Jurkat, Clone E6-1 (cell line): ENCODE measurements around the gene NFATC3.

Source experiments
- DNase-seq: peaks from one replicate; pipeline ENCODE4 v3.0.0-alpha.2; 2011; ENCODE audit warnings: low read depth, low spot score
- H3K4me3 ChIP-seq: 2 replicates; pipeline ENCODE4 v1.5.1; 2011; ENCODE audit warnings: mild to moderate bottlenecking, low read length, control low read depth, moderate library complexity

Gene NFATC3

DNA sequence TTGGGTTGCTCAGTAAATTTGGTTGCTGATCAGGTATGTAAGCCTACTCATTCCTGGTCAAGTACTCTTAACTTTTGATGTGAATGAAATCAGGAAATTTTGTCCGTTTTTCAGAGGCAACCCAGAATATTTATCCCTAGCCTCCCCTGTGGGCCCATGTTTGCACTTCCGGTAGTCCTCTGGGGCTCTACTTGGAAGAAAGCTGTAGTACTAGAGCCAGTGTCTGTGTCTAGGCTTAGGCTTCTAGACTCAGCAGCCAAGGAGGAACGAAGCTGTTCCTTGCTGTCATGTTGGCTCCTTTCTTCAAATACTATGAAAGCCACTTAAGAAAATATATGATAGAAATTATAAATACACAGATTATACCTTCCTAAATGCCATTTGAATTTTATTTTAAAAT is 129.6 kb downstream of the NFATC3 start:
- H3K4me3 ChIP-seq: no peak overlapping the region
- no peak for DNase-seq

DNA sequence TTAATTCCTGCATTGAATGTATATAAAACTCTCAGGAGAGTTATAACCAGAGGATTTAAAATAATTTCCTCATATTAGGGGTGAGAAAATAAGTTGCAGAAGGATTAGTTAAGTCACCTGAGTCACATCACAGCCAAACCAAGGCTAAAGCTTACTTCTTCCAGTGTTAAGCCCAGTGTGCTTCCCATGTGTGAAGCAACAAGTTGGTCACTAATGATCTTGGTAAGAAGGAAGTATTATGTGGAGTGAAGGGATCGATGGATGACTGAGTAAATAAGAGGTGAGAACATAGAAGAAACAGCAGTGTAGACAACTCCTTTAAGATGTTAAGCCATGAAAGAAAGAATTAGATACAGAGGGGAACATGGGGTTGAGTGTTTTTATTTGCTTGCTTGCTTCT is 130.1 kb downstream of the NFATC3 start:
- H3K4me3 ChIP-seq: no peak overlapping the region
- DNase-seq: no peak

DNA sequence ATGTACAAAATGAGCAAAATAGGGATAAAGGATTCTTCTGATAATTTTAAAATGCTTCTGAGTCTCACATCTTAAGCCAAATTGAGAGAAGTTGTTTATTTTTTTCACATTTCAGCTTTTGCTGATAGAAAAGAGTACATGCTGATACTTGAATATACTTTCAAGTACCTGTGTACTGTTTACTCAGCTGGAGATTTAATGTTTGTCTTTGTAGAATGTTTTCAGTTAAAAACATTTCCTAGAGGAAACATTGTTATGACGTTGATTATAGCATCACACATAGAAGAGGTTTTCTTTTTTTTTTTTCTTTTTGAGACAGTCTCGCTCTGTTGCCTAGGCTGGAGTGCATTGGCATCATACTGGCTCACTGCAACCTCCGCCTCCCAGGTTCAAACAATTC is 131.1 kb downstream of the NFATC3 start:
- no peak for DNase-seq
- H3K4me3 ChIP-seq: no peak overlapping the region

GRCh38 chr16:68217506-68217905 is 132.3 kb downstream of the NFATC3 start:
- DNase-seq: no peak
- no peak overlapping the region for H3K4me3 ChIP-seq

DNA sequence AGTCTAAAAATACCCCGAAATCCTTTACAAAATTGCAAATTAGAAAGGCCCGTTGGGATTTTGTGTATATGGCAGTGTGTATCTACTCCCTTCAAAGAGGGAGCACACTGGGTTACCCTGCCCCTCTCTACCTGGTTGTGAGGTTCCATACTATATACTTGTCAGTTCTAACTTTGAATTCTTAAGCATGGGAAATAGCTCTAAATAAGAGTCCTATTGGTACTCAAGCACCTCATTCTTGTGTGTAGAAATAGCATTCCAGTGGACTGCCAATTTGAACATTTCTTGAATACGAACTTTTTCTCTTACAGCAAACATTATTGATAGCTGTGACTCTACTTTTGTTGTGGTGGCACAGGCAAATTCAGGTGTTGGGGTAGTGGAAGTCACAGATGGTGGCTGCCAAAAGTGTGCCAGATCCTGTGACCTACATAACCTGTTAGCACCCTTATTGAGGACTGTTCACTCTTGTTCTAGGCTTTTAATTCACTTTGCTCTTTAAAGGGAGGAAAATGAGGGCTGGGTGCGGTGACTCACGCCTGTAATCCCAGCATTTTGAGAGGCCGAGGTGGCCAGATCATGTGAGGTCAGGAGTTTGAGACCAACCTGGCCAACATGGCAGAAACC is 134.7 kb downstream of the NFATC3 start:
- H3K4me3 ChIP-seq: no peak overlapping the region
- DNase-seq: no peak

GRCh38 chr16:68223072-68223471 is 137.9 kb downstream of the NFATC3 start:
- DNase-seq: no peak
- H3K4me3 ChIP-seq: no peak overlapping the region

DNA sequence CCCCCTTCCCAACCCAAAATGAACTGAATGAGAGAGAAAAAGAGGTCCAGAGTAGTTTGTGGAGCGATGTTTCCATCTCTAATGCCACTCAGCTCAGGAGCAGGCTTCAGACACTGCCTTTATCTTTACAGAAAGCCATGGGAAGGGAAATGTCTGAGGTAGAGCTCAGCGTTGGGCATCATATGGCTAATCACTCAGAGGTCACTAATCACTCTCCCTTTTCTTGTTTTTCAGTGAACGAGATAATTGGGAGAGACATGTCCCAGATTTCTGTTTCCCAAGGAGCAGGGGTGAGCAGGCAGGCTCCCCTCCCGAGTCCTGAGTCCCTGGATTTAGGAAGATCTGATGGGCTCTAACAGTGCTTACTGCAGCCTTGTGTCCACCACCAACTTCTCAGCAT is 140.9 kb downstream of the NFATC3 start:
- H3K4me3 ChIP-seq: no peak overlapping the region
- no peak for DNase-seq

GRCh38 chr16:68227183-68227793 is 142.1 kb downstream of the NFATC3 start:
- H3K4me3 ChIP-seq: no peak overlapping the region
- peak; percentile 64 for DNase-seq

GRCh38 chr16:68227850-68228553 is 142.8 kb downstream of the NFATC3 start:
- no peak for DNase-seq
- H3K4me3 ChIP-seq: no peak overlapping the region

- H3K4me3 ChIP-seq: no peak overlapping the region
- no peak for DNase-seq
These were observed 143.5 kb downstream of the NFATC3 start for GRCh38 chr16:68228652-68229051.

DNA sequence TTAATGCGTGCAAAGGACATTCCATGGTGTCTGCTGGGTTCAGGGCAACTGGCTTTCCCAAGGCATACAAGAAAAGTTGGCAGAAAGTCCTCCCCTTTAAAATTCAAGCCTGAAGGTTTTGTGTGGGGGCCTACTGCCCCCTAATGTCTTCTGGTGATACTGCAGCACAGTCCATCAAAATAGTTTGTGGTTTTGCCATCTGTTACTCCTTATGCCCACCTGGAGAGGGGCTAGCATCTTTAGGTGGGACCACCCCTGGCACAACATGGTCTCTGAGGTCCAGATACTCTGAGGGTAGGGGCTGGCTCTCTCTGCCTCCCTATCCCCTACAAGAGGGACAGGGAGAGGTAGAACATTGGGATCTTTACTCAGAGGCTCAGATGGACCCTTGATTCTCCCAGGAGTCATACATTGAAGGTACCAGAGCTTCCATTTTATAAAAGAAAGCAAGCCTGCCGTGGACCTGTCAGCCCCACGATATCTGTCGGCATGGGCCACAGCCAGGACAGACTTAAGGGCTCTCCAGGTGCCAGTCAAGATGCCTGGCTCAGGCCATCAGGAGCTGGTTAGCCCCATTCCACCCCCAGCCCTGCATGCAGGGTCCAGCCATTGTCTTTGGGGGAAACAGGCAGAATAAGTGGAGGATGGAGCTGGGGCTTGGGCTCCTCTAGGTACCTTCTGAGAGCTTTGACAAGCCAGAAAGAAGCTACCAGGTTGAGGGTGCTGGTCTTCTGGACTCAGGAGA is 144.4 kb downstream of the NFATC3 start:
- DNase-seq: peak; percentile 55
- H3K4me3 ChIP-seq: no peak overlapping the region

- no peak overlapping the region for H3K4me3 ChIP-seq
- no peak for DNase-seq
These were observed 145.0 kb downstream of the NFATC3 start for GRCh38 chr16:68230176-68230571.

DNA sequence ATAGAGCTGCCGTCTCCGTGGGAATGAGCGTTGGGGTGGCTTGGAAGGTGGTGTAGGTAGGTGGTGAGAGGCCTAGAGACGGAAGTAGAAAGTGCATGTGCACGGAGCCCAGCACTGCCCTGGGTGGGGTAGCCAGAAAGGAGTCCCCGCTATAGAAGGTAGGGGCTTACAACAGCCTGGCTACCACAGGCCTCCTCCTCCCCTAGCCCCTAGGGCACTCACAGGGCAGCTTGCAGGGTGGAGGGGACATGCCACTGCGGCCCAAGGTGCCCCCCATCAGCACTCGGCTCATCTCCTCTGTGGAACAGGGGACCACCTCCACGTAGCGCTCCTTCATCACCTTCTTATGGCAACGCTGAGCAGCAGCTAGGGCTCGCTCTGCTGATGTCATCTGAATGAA is 145.8 kb downstream of the NFATC3 start:
- no peak overlapping the region for H3K4me3 ChIP-seq
- DNase-seq: no peak

GRCh38 chr16:68231384-68232136 is 146.4 kb downstream of the NFATC3 start:
- DNase-seq: no peak

GRCh38 chr16:68232335-68232734 is 147.2 kb downstream of the NFATC3 start:
- H3K4me3 ChIP-seq: no peak overlapping the region
- DNase-seq: no peak

More at GRCh38 chr16:68231384-68232136, 146.4 kb downstream of the NFATC3 start:
- H3K4me3 ChIP-seq: no peak overlapping the region

DNA sequence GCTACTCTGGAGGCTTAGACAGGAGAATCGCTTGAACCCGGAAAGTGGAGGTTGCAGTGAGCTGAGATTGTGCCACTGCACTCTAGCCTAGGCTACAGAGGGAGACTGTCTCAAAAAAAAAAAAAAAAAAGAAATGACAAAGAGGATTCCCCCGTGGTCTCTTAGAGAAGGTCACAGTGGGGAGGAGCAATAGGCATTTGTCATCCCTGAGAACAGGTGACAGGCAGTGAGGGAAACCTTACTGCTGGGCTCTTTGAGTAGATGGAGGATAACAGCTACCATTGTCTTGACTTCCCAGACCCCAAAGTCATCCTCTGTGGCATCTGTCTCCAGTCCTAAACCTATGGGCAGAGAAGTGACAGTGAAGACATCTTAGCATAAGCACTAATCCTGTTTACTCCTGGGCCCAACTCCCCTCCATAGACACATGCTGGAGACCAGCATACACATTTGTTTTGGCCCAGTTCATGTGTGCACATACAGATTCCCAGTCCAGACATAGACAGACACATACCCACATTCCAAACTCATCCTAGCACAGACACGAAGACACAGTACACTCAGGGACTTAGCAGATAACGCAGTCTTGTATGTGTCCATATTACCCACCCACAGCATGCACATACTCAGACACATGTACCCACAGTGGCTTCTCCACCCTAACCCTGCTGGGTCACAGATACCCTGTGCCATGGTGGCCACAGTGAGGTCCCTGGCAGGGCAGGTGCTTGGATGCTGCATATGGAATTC is 148.1 kb downstream of the NFATC3 start:
- DNase-seq: no peak
- H3K4me3 ChIP-seq: no peak overlapping the region

- peak; percentile 37 for DNase-seq
- H3K4me3 ChIP-seq: no peak overlapping the region
These were observed 148.6 kb downstream of the NFATC3 start for GRCh38 chr16:68233835-68234187.

GRCh38 chr16:68234188-68235107 is 149.3 kb downstream of the NFATC3 start:
- no peak for DNase-seq
- no peak overlapping the region for H3K4me3 ChIP-seq
